B cell (primary cell): ENCODE measurements around the gene HPN. TPM values are rescaled to one million over a fixed set of nuclear protein-coding genes. Genes with fewer than 3 reads are reported as not detected.
"Not testable (repeated sequence)": the region's sequence is repeated elsewhere in the genome, so short reads cannot be mapped to it uniquely, and the experiment has no call there.

Experiments
- ATAC-seq: fragments of 200-7000 bp; cut with Tn5 transposase; one replicate; pipeline ENCODE4 v1.10.0; 2021; ENCODE audit warnings: low read depth, mild to moderate bottlenecking, moderate number of reproducible peaks, moderate library complexity
- CTCF ChIA-PET: fragments of 350-600 bp; sonication (Branson Sonifier 250); formaldehyde crosslinking; loops from one replicate; lab custom pipeline; 2021; ENCODE audit warnings: antibody characterized with exemption, inconsistent platforms; lab: Charles Lee
- POLR2A ChIA-PET: fragments of 350-600 bp; sonication (Branson Sonifier 250); formaldehyde crosslinking; loops from one replicate; lab custom pipeline; 2021; ENCODE audit warnings: antibody characterized with exemption; lab: Charles Lee
- DNase-seq: peaks from one replicate; pipeline ENCODE4 v3.0.0; 2013
- H2AFZ ChIP-seq: 2 replicates; pipeline ENCODE4 v1.6.1; 2012; ENCODE audit warnings: mild to moderate bottlenecking, low read depth, low read length; ENCODE audit not compliant: insufficient read depth, poor library complexity, severe bottlenecking
- H3K27ac ChIP-seq, 2 donors: 1 replicate in 1 of 2; 2 replicates in 1 of 2; pipeline ENCODE4 v1.5.1; 2012 to 2013; ENCODE audit warnings: low read length in 2 of 2, mild to moderate bottlenecking in 2 of 2, moderate library complexity in 1 of 2
- H3K27me3 ChIP-seq, 4 experiments: fragments of 200-600 bp in 1 of 4; sonication (generic) in 1 of 4; replicated peaks in 1 of 4; 1 replicate in 2 of 4; 2 replicates in 2 of 4; pipeline versions ENCODE4 v1.6.1 to v1.7.0; 2013 to 2016; ENCODE audit warnings: low read length in 3 of 4, mild to moderate bottlenecking in 2 of 4, mixed read lengths in 1 of 4, moderate library complexity in 1 of 4; ENCODE audit not compliant: insufficient read depth in 4 of 4, control insufficient read depth in 3 of 4; ENCODE audit errors: control extremely low read depth in 1 of 4
- H3K36me3 ChIP-seq, 2 experiments: replicated peaks in 1 of 2; 1 replicate in 1 of 2; 2 replicates in 1 of 2; pipeline versions ENCODE4 v1.6.1 to v1.7.1; 2013; ENCODE audit warnings: low read length in 1 of 2; ENCODE audit not compliant: insufficient read depth in 2 of 2, control insufficient read depth in 1 of 2; ENCODE audit errors: control extremely low read depth in 1 of 2, extremely low read depth in 1 of 2
- H3K4me1 ChIP-seq, 2 donors: fragments of 200-600 bp in 1 of 2; sonication (generic) in 1 of 2; 1 replicate in 1 of 2; 2 replicates in 1 of 2; pipeline versions ENCODE4 v1.5.1 to v1.6.1; 2013 to 2017; ENCODE audit warnings: low read length in 2 of 2; ENCODE audit not compliant: control insufficient read depth in 2 of 2, insufficient read depth in 2 of 2
- H3K4me2 ChIP-seq: replicated peaks from 2 replicates; pipeline ENCODE3; 2012; ENCODE audit warnings: mild to moderate bottlenecking, low read depth, low read length; ENCODE audit not compliant: poor library complexity, severe bottlenecking
- H3K4me3 ChIP-seq, 5 experiments: fragments of 200-600 bp in 1 of 5; sonication (generic) in 1 of 5; 1 replicate in 3 of 5; 2 replicates in 2 of 5; pipeline versions ENCODE4 v1.5.1 to v1.7.0; 2011 to 2016; ENCODE audit warnings: low read length in 4 of 5, mild to moderate bottlenecking in 4 of 5, low read depth in 2 of 5, control low read depth in 1 of 5, moderate library complexity in 1 of 5; ENCODE audit not compliant: insufficient read depth in 1 of 5; ENCODE audit errors: control extremely low read depth in 1 of 5, extremely low read depth in 1 of 5
- H3K79me2 ChIP-seq: fragments of 200-600 bp; sonication (generic); one replicate; pipeline ENCODE4 v1.6.0; 2016; ENCODE audit warnings: low read length; ENCODE audit not compliant: control insufficient read depth, insufficient read depth
- H3K9ac ChIP-seq: fragments of 200-600 bp; sonication (generic); 2 replicates; pipeline ENCODE4 v1.6.1; 2017; ENCODE audit warnings: mild to moderate bottlenecking, low read length, moderate library complexity
- H3K9me3 ChIP-seq, 3 donors: one replicate each; pipeline versions ENCODE4 v1.6.1 to v1.7.1; 2013; ENCODE audit warnings: low read length in 2 of 3; ENCODE audit not compliant: control insufficient read depth in 2 of 3, insufficient read depth in 1 of 3; ENCODE audit errors: control extremely low read depth in 1 of 3
- H4K20me1 ChIP-seq: 2 replicates; pipeline ENCODE4 v1.6.0; 2012; ENCODE audit warnings: mild to moderate bottlenecking, low read length; ENCODE audit not compliant: insufficient read depth, control insufficient read depth, poor library complexity, severe bottlenecking
- H3K27ac Mint-ChIP-seq: one replicate; pipeline ENCODE4 v1.8.0; 2021; ENCODE audit warnings: mixed read lengths
- H3K27me3 Mint-ChIP-seq: one replicate; pipeline ENCODE4 v1.8.0; 2021; ENCODE audit warnings: mixed read lengths
- H3K4me1 Mint-ChIP-seq: one replicate; pipeline ENCODE4 v1.8.0; 2021; ENCODE audit warnings: mixed read lengths
- H3K4me3 Mint-ChIP-seq: one replicate; pipeline ENCODE4 v1.8.0; 2021; ENCODE audit warnings: mixed read lengths
- H3K9me3 Mint-ChIP-seq: one replicate; pipeline ENCODE4 v1.8.0; 2022; ENCODE audit warnings: mixed read lengths; ENCODE audit not compliant: insufficient read depth
- CTCF ChIP-seq: fragments of 200-600 bp; IDR thresholded peaks from one replicate; pipeline ENCODE4 v1.8.0; 2022; ENCODE audit warnings: antibody characterized with exemption, mild to moderate bottlenecking
- EZH2 ChIP-seq: IDR thresholded peaks from 2 replicates; pipeline ENCODE4 v1.6.1; 2012; ENCODE audit warnings: borderline replicate concordance, low read depth, mild to moderate bottlenecking, moderate library complexity, low read length; ENCODE audit not compliant: insufficient read depth, poor library complexity, severe bottlenecking
- WGBS: methylation state at CpG from one replicate; pipeline ENCODE4 v1.1.5; 2013; ENCODE audit warnings: missing lambda C conversion rate; ENCODE audit not compliant: insufficient coverage; 5-methylcytosine and 5-hydroxymethylcytosine counted together
- intact Hi-C: fragments of 100-400 bp; cut with micrococcal nuclease; formaldehyde crosslinking; loops from one replicate; pipeline ENCODE4 v1.10.0; 2022
- polyA plus RNA-seq: library from polyadenylated mRNA; depleted of rRNA; stranded (reverse); fragments of >200 nt; gene quantifications from 2 replicates; pipeline ENCODE4 v1.2.3, GENCODE V29; 2012
- total RNA-seq, 2 donors: library from RNA; stranded (reverse); fragments of 120-200 nt in 1 of 2; gene quantifications; 1 replicate in 1 of 2; 2 replicates in 1 of 2; pipeline versions ENCODE4 v1.2.3 to v1.2.4, GENCODE V29; 2013 to 2022

HPN gene
- total and polyA plus RNA-seq, 2 donors (not counting 1 experiment from before 2014, with no cell fraction given): 0.30 TPM; not detected in 1

- intact Hi-C loops: no loop called here
- no peaks in the 10 kb centered on the region for H4K20me1 ChIP-seq
- TF ChIP-seq CTCF (no peak), EZH2 (no peak)
Observed at GRCh38 chr19:35049456-35049855, 7.9 kb downstream of the HPN start.

GRCh38 chr19:35050662-35051061 lies 9.1 kb downstream of the HPN start:
- H3K4me1 ChIP-seq, H3K4me1 Mint-ChIP-seq, H3K4me3 ChIP-seq, H3K9me3 ChIP-seq, H3K36me3 ChIP-seq, H2AFZ ChIP-seq, H3K9ac ChIP-seq, POLR2A ChIA-PET, H3K27me3 ChIP-seq, H3K27ac Mint-ChIP-seq, DNase-seq, H3K27me3 Mint-ChIP-seq, intact Hi-C loops, H3K4me2 ChIP-seq, ATAC-seq, H3K4me3 Mint-ChIP-seq, H3K79me2 ChIP-seq, H4K20me1 ChIP-seq, H3K27ac ChIP-seq, H3K9me3 Mint-ChIP-seq: not testable (repeated sequence)
- CTCF ChIA-PET: interaction anchor here (1.0 kb wide), 1 partner anchor 11 kb away, joined by 4 read pairs; no protein-coding TSS in a partner anchor
- 100% methylated on average over 2 of the region's 2 CpGs for WGBS

More at GRCh38 chr19:35049456-35049855, 7.9 kb downstream of the HPN start:
- no peak for ATAC-seq
- no peak overlapping the region for H3K4me2 ChIP-seq
- H3K4me1 Mint-ChIP-seq: peaks cover 14% of the 10 kb centered on the region
- H3K79me2 ChIP-seq: no peaks in the 10 kb centered on the region
- H3K27me3 ChIP-seq: no peaks in the 10 kb centered on the region
- H3K27ac Mint-ChIP-seq: no peak overlapping the region
- POLR2A ChIA-PET: no interaction called here
- no peak for DNase-seq
- peaks cover 8 to 13% of the 10 kb centered on the region in 2 donors for H3K4me1 ChIP-seq
- H3K4me3 Mint-ChIP-seq: no peak overlapping the region
- H2AFZ ChIP-seq: no peak overlapping the region
- H3K9me3 ChIP-seq: no peaks in the 10 kb centered on the region
- CTCF ChIA-PET: no interaction called here
- H3K4me3 ChIP-seq: no peak overlapping the region
- 71% methylated on average over 1 of the region's 5 CpGs for WGBS
- no peak overlapping the region for H3K27ac ChIP-seq
- no peak overlapping the region for H3K9ac ChIP-seq
- no peaks in the 10 kb centered on the region for H3K36me3 ChIP-seq
- peaks cover 3% of the 10 kb centered on the region for H3K27me3 Mint-ChIP-seq
- H3K9me3 Mint-ChIP-seq: no peaks in the 10 kb centered on the region

- CTCF ChIA-PET: interaction anchor here (1.0 kb wide), 1 partner anchor 10 kb away, joined by 4 read pairs; no protein-coding TSS in a partner anchor
- H4K20me1 ChIP-seq: not testable (repeated sequence)
Observed at GRCh38 chr19:35051268-35051667, 9.7 kb downstream of the HPN start.

More at GRCh38 chr19:35051268-35051667, 9.7 kb downstream of the HPN start:
- H3K9me3 Mint-ChIP-seq, POLR2A ChIA-PET, H3K27me3 ChIP-seq, H3K4me2 ChIP-seq, H3K4me1 ChIP-seq, H3K9ac ChIP-seq, ATAC-seq, H3K27ac Mint-ChIP-seq, H3K4me1 Mint-ChIP-seq, DNase-seq, H3K79me2 ChIP-seq, intact Hi-C loops, H2AFZ ChIP-seq, H3K36me3 ChIP-seq, H3K9me3 ChIP-seq, H3K4me3 Mint-ChIP-seq, H3K27ac ChIP-seq, H3K4me3 ChIP-seq: not testable (repeated sequence)
- 100% methylated on average over 1 of the region's 4 CpGs for WGBS
- H3K27me3 Mint-ChIP-seq: peaks cover 11% of the 10 kb centered on the region
